Upper lobe of left lung (tissue), 4 donors: ENCODE results near the gene NHERF1.

Experiments
- CTCF ChIP-seq, 6 experiments: fragments of 450-650 bp in 4 of 6; fragments of 200-600 bp in 2 of 6; sonication (generic) in 2 of 6; IDR thresholded peaks; one replicate each; pipeline ENCODE4 v1.5.1; 2016 to 2019; ENCODE audit warnings: antibody characterized with exemption in 6 of 6
- POLR2AphosphoS5 ChIP-seq, 2 donors: sonication (generic); formaldehyde crosslinking; IDR thresholded peaks; one replicate each; pipeline ENCODE4 v1.5.1; 2017; ENCODE audit warnings: antibody characterized with exemption in 2 of 2

DNA sequence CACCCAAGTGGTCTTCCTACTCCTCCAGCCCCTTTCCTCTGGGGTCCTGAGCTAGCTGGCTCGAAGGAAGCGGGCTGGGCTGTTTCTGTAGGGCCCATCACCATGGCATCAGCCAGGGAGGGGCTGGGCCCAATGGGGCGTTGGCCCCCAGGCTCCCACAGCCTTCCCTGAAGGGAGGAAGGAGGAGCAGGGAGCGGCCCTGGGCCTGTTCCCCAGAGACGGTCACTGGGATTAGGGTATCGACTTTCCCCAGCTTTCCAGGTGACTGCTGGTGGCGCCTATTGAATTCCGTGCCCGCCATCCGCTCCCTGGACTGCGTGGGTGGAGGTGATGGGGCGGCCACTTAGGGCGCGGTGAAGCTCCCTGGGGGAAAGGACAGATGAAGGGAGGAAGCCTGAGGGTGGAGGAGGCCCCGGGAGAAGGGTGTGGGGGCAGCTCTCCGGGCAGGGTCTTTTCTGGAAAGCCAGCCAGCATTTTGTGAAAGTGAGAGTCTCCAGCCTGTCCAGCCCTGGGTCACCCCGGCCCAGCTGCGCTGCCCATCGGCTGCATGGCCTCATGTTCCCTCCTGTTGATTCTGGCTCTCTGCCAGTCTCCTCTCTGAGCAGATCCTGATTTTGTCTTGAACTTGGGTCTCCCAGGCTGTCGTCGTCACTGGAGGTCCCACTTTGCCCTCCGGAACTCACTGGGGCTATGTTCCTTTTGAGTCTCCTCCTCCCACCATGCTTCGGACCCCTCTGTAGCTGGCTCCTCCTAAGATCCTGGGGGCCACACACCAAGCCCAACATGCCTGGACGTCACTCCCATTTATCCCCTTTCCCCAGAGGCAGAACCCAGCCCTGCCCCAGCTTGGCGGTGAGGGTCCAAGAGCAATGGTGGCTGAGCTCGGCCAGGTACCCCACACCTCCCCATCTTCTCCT is 9.8 kb downstream of the NHERF1 start:
- no peak for TF ChIP-seq CTCF (IDR thresholded peaks at IDR 0.05)
- TF ChIP-seq POLR2AphosphoS5 (IDR thresholded peaks at IDR 0.05) = no peak
